ENCODE measurements around the gene WIPF1. TPM values are rescaled to one million over a fixed set of nuclear protein-coding genes. Genes with fewer than 3 reads are reported as not detected.

Gene WIPF1
- polyA plus RNA-seq, 2 of the 4 experiments (the other 2 are of a cell fraction): 16.4 to 20.1 TPM

DNA sequence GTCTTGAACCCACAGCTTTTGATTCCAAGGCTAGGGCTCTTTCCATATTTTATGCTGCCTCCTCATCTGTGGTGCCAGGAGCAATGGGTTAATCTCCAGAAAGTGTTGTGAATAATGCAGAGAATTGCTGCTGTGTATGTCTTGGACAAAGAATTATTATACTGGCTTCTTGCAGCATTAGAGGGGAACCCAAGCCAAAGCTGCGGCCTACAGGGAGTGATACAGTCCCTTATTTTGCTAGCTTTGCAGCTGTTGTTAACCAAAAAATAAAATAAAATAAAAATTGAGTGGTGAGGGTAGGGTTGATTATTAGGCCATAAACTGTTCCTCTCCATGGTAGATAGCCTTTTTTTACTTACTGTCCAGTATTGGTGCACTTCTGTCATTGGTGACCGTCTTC is 16.7 kb downstream of the WIPF1 start (continued):
- TF ChIP-seq, protein P1, sequence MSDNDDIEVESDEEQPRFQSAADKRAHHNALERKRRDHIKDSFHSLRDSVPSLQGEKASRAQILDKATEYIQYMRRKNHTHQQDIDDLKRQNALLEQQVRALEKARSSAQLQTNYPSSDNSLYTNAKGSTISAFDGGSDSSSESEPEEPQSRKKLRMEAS (IDR thresholded peaks at IDR 0.05): no peak
- no peak for TF ChIP-seq JUNB (IDR thresholded peaks at IDR 0.05)
- TF ChIP-seq, protein P2, sequence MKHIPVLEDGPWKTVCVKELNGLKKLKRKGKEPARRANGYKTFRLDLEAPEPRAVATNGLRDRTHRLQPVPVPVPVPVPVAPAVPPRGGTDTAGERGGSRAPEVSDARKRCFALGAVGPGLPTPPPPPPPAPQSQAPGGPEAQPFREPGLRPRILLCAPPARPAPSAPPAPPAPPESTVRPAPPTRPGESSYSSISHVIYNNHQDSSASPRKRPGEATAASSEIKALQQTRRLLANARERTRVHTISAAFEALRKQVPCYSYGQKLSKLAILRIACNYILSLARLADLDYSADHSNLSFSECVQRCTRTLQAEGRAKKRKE (CRISPR knock-in tag; IDR thresholded peaks at IDR 0.05; ENCODE audit: low read depth): no peak

DNA sequence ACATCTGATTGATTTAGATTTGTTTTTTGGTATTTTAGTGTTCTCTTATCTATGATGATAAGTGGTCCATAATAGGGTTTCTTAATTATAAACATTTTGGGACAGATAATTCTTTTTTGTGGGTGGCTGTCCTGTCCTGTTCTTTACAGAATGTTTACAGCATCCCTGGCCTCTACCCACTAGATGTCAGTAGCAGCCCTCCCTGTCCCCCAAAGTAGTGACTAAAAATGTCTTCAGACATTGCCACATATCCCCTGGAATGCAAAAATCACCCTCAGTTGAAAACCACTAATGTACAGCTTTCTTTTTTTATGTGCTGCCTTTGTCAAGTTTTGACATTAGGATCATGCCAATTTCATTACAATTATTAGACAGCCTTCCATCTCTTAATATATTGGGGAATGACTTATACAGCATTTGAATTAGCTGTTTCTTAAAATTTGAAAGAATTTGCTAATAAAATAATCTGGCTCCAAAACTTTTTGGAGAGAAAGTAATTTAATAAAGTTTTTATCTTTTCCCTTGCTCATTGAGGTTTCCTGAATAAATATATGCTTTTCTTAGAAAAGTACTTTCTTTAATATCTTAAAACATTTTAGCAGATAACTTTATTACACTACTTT is 19.5 kb downstream of the WIPF1 start:
- CTCF ChIA-PET: interaction anchor here (0.6 to 5.7 kb wide), 23 partner anchors 10 to 171 kb away, joined by 3 to 73 read pairs (median 4); partner anchors contain the start of gene WIPF1
- H3K9me3 ChIP-seq: no peaks in the 10 kb centered on the region
- H3K27ac ChIP-seq: no peak overlapping the region
- H3K4me2 ChIP-seq: no peak overlapping the region
- POLR2A ChIA-PET: no interaction called here
- TF ChIP-seq KDM5A (IDR thresholded peaks at IDR 0.05): no peak
- no peak for TF ChIP-seq TP53 (CRISPR knock-in tag; IDR thresholded peaks at IDR 0.05)
- TF ChIP-seq NR3C1 (IDR thresholded peaks at IDR 0.05): no peak
- TF ChIP-seq TFCP2L1 (CRISPR knock-in tag; IDR thresholded peaks at IDR 0.05): no peak
- peak; percentile 27 to 84; a peak in 3 of 4 replicates for TF ChIP-seq CEBPB (IDR thresholded peaks at IDR 0.05)
- TF ChIP-seq SMC3 (IDR thresholded peaks at IDR 0.05): peak; percentile 69
- TF ChIP-seq, protein P3, sequence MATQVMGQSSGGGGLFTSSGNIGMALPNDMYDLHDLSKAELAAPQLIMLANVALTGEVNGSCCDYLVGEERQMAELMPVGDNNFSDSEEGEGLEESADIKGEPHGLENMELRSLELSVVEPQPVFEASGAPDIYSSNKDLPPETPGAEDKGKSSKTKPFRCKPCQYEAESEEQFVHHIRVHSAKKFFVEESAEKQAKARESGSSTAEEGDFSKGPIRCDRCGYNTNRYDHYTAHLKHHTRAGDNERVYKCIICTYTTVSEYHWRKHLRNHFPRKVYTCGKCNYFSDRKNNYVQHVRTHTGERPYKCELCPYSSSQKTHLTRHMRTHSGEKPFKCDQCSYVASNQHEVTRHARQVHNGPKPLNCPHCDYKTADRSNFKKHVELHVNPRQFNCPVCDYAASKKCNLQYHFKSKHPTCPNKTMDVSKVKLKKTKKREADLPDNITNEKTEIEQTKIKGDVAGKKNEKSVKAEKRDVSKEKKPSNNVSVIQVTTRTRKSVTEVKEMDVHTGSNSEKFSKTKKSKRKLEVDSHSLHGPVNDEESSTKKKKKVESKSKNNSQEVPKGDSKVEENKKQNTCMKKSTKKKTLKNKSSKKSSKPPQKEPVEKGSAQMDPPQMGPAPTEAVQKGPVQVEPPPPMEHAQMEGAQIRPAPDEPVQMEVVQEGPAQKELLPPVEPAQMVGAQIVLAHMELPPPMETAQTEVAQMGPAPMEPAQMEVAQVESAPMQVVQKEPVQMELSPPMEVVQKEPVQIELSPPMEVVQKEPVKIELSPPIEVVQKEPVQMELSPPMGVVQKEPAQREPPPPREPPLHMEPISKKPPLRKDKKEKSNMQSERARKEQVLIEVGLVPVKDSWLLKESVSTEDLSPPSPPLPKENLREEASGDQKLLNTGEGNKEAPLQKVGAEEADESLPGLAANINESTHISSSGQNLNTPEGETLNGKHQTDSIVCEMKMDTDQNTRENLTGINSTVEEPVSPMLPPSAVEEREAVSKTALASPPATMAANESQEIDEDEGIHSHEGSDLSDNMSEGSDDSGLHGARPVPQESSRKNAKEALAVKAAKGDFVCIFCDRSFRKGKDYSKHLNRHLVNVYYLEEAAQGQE (IDR thresholded peaks at IDR 0.05): no peak
- TF ChIP-seq JUNB (IDR thresholded peaks at IDR 0.05): no peak
- TF ChIP-seq RAD21 (conservative IDR thresholded peaks at IDR 0.05 in 1 of 2, IDR thresholded peaks at IDR 0.05 in 1 of 2): peak; percentile 80 to 91
- TF ChIP-seq, protein P4, sequence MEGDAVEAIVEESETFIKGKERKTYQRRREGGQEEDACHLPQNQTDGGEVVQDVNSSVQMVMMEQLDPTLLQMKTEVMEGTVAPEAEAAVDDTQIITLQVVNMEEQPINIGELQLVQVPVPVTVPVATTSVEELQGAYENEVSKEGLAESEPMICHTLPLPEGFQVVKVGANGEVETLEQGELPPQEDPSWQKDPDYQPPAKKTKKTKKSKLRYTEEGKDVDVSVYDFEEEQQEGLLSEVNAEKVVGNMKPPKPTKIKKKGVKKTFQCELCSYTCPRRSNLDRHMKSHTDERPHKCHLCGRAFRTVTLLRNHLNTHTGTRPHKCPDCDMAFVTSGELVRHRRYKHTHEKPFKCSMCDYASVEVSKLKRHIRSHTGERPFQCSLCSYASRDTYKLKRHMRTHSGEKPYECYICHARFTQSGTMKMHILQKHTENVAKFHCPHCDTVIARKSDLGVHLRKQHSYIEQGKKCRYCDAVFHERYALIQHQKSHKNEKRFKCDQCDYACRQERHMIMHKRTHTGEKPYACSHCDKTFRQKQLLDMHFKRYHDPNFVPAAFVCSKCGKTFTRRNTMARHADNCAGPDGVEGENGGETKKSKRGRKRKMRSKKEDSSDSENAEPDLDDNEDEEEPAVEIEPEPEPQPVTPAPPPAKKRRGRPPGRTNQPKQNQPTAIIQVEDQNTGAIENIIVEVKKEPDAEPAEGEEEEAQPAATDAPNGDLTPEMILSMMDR (IDR thresholded peaks at IDR 0.05): peak; percentile 71
- TF ChIP-seq, protein P5, sequence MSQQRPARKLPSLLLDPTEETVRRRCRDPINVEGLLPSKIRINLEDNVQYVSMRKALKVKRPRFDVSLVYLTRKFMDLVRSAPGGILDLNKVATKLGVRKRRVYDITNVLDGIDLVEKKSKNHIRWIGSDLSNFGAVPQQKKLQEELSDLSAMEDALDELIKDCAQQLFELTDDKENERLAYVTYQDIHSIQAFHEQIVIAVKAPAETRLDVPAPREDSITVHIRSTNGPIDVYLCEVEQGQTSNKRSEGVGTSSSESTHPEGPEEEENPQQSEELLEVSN (IDR thresholded peaks at IDR 0.05; ENCODE audit: borderline replicate concordance, low read depth): no peak
- no peak for TF ChIP-seq MYC (IDR thresholded peaks at IDR 0.05; ENCODE audit: borderline replicate concordance, low read length)
- no peaks in the 10 kb centered on the region for H3K4me1 ChIP-seq
- FAIRE-seq (no peak), ATAC-seq (peak; percentile 70 to 84; a peak in 4 of 6 replicates), DNase-seq (ENCODE audit: low read depth in 1 of 2, low spot score in 1 of 2) (peak in 1 of 2 experiments; percentile 50)
- no peak overlapping the region for H3K4me3 ChIP-seq

DNA sequence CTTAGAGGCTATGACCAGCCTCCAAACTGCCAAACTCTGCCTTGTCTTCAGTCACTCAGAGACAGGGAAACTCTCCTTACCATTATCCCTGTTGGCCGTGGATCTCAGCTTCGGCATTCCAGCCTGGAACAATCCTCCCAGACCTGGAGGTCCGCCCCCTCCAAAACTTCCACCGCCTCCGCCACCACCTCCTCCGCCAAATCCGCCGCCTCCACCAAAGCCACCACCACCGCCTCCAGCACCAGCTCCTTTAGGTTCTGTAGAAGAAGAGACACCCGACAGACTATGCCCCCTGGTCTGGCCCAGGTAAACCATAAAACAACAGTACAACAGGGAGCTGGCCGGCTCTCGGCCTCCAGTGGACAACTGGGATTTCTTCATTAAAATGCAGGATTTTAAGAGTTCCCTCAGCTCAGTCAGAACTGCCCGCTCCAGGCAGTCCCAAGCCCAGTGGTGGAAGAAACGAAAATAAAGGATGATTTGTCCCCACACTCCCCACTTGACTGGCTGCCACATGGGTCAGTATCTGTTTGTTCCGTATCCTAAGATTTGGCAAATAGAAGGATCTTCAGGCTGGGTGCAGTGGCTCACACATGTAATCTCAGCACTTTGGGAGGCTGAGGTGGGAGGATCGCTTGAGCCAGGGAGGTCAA is 22.4 kb downstream of the WIPF1 start:
- TF ChIP-seq EHMT2 (IDR thresholded peaks at IDR 0.05; ENCODE audit: low read depth) (no peak), POLR2A (IDR thresholded peaks at IDR 0.05; ENCODE audit: low read length) (no peak)
- Histone ChIP-seq H3K4me2 (no peak overlapping the region), H3K9me3 (no peaks in the 10 kb centered on the region), H3K4me1 (peaks cover 4% of the 10 kb centered on the region; the same call in 1 of the 3 replicates), H3K27ac (no peak overlapping the region), H3K4me3 (no peak overlapping the region)
- ChIA-PET POLR2A (no interaction called here), CTCF (interaction anchor here (0.7 to 2.3 kb wide), 3 partner anchors 9 to 122 kb away, joined by 3 to 13 read pairs (median 4); no protein-coding TSS in a partner anchor)
- ATAC-seq: no peak
- no peak for DNase-seq (ENCODE audit: low read depth in 1 of 2, low spot score in 1 of 2)
- no peak for FAIRE-seq
- WGBS (ENCODE audit: missing lambda C conversion rate): 94% methylated on average over 14 of the region's 16 CpGs

Data from A549 (cell line).